PC-9 (cell line): ENCODE measurements around the gene WFIKKN2. TPM values are rescaled to one million over a fixed set of nuclear protein-coding genes. Genes with fewer than 3 reads are reported as not detected.
A peak's percentile ranks its signal among the peaks of the same experiment; 100 is the strongest.

Experiments used
- BruUV-seq: library from RNA; stranded (reverse); fragments of 400-500 nt; replicated peaks from 2 replicates; lab custom pipeline; 2021; lab: Mats Ljungman, UMichigan
- CTCF ChIA-PET: fragments of 300-600 bp; sonication (Branson Sonifier 250); formaldehyde crosslinking; loops from one replicate; lab custom pipeline; 2022; ENCODE audit warnings: antibody characterized with exemption; lab: Charles Lee
- POLR2A ChIA-PET: fragments of 300-600 bp; sonication (Branson Sonifier 250); formaldehyde crosslinking; loops from one replicate; lab custom pipeline; 2022; ENCODE audit warnings: antibody characterized with exemption; ENCODE audit not compliant: unreplicated experiment; lab: Charles Lee
- DNase-seq, 2 experiments: peaks; one replicate each; pipeline versions ENCODE4 v3.0.0 to v3.0.0-alpha.2; 2015 to 2022; ENCODE audit warnings: mixed read lengths in 1 of 2
- H2AFZ ChIP-seq: fragments of 200-600 bp; sonication (generic); 2 replicates; pipeline ENCODE4 v1.8.1; 2017; ENCODE audit warnings: antibody characterized with exemption
- H3F3A ChIP-seq: fragments of 200-600 bp; sonication (generic); 2 replicates; pipeline ENCODE4 v1.8.1; 2017; ENCODE audit warnings: antibody characterized with exemption, mild to moderate bottlenecking, low read depth; ENCODE audit not compliant: insufficient read depth
- H3K27ac ChIP-seq: fragments of 200-600 bp; sonication (generic); 2 replicates; pipeline ENCODE4 v1.6.1; 2016; ENCODE audit warnings: mixed run types
- H3K27me3 ChIP-seq: fragments of 200-600 bp; sonication (generic); 2 replicates; pipeline ENCODE4 v1.6.1; 2016; ENCODE audit warnings: low read depth, mixed run types; ENCODE audit not compliant: insufficient read depth
- H3K36me3 ChIP-seq: fragments of 200-600 bp; sonication (generic); 2 replicates; pipeline ENCODE4 v1.6.1; 2016; ENCODE audit warnings: low read depth, mixed run types
- H3K4me1 ChIP-seq: fragments of 200-600 bp; sonication (generic); replicated peaks from 2 replicates; pipeline ENCODE4 v1.6.1; 2016; ENCODE audit warnings: mixed run types; ENCODE audit not compliant: insufficient read depth
- H3K4me2 ChIP-seq: fragments of 200-600 bp; sonication (generic); 2 replicates; pipeline ENCODE4 v1.6.1; 2017; ENCODE audit warnings: mixed run types
- H3K4me3 ChIP-seq: fragments of 200-600 bp; sonication (generic); 2 replicates; pipeline ENCODE4 v1.6.1; 2016; ENCODE audit warnings: mixed run types
- H3K79me2 ChIP-seq: fragments of 200-600 bp; sonication (generic); 2 replicates; pipeline ENCODE4 v1.6.1; 2017; ENCODE audit warnings: low read depth, mixed run types
- H3K9me2 ChIP-seq: fragments of 200-600 bp; sonication (generic); 2 replicates; pipeline ENCODE4 v1.8.1; 2017; ENCODE audit warnings: mild to moderate bottlenecking; ENCODE audit not compliant: insufficient read depth
- H3K9me3 ChIP-seq: fragments of 200-600 bp; sonication (generic); 2 replicates; pipeline ENCODE4 v1.8.1; 2016; ENCODE audit warnings: low read depth; ENCODE audit not compliant: insufficient read depth
- H4K20me1 ChIP-seq: fragments of 200-600 bp; sonication (generic); 2 replicates; pipeline ENCODE4 v1.8.1; 2017; ENCODE audit not compliant: insufficient read depth
- CTCF ChIP-seq: fragments of 200-600 bp; sonication (generic); conservative IDR thresholded peaks from 2 replicates; pipeline ENCODE4 v1.6.1; 2017; ENCODE audit warnings: mixed run types, antibody characterized with exemption, mild to moderate bottlenecking, moderate library complexity
- EZH2 ChIP-seq: fragments of 200-600 bp; sonication (generic); IDR thresholded peaks from 2 replicates; pipeline ENCODE4 v1.8.0; 2017; ENCODE audit warnings: antibody characterized with exemption, low read depth
- intact Hi-C: fragments of 100-400 bp; cut with micrococcal nuclease; formaldehyde crosslinking; loops from one replicate; pipeline ENCODE4 v1.10.0; 2022; ENCODE audit not compliant: unreplicated experiment
- total RNA-seq: library from RNA; stranded (reverse); gene quantifications from 2 replicates; pipeline ENCODE4 v1.2.3, GENCODE V29; 2021

WFIKKN2 gene
- total RNA-seq, 1 experiment from 2014 or later: not detected

GRCh38 chr17:50844117-50844700 lies 8.8 kb downstream of the WFIKKN2 start:
- CTCF ChIA-PET: interaction anchor here (0.6 to 1.2 kb wide), 4 partner anchors 48 to 105 kb away, joined by 4 to 8 read pairs (median 4); no protein-coding TSS in a partner anchor
- Histone ChIP-seq H3K9me3 (no peaks in the 10 kb centered on the region), H3K9me2 (no peaks in the 10 kb centered on the region), H3K27ac (no peak overlapping the region), H3K27me3 (no peaks in the 10 kb centered on the region), H3F3A (no peaks in the 10 kb centered on the region; the same call in 1 of the 2 replicates), H3K4me1 (peaks cover 18% of the 10 kb centered on the region), H3K4me2 (no peak overlapping the region), H3K79me2 (no peaks in the 10 kb centered on the region), H3K4me3 (no peak overlapping the region), H4K20me1 (no peaks in the 10 kb centered on the region), H2AFZ (no peak overlapping the region), H3K36me3 (no peaks in the 10 kb centered on the region)
- no peak for TF ChIP-seq EZH2
- no peak for TF ChIP-seq CTCF
- DNase-seq: peak in 1 of 2 experiments; percentile 4
- intact Hi-C loops: loop anchor here (5.0 kb wide), 1 partner anchor 147 kb away; no protein-coding TSS in a partner anchor
- BruUV-seq: no TSS peak
- POLR2A ChIA-PET: no interaction called here

GRCh38 chr17:50845240-50846147 lies 10.1 kb downstream of the WFIKKN2 start:
- 0 out of 2 replicates have a peak overlapping the region, but pooled peaks have one; percentile 52 for H2AFZ ChIP-seq
- CTCF ChIA-PET: interaction anchor here (0.6 to 1.2 kb wide), 4 partner anchors 62 to 111 kb away, joined by 4 to 6 read pairs (median 4); no protein-coding TSS in a partner anchor
- H3K4me3 ChIP-seq: no peak overlapping the region
- H3K27me3 ChIP-seq: no peaks in the 10 kb centered on the region
- H3K36me3 ChIP-seq: no peaks in the 10 kb centered on the region
- H4K20me1 ChIP-seq: no peaks in the 10 kb centered on the region
- DNase-seq: peak; percentile 56 to 74
- TF ChIP-seq EZH2 (no peak), CTCF (no peak)
- H3K27ac ChIP-seq: peak overlapping the region; percentile 25
- H3K9me3 ChIP-seq: no peaks in the 10 kb centered on the region
- POLR2A ChIA-PET: interaction anchor here (0.6 kb wide), 2 partner anchors 12 to 24 kb away, joined by 4 to 16 read pairs; no protein-coding TSS in a partner anchor
- intact Hi-C loops: no loop called here
- no peaks in the 10 kb centered on the region for H3K79me2 ChIP-seq
- peaks cover 18% of the 10 kb centered on the region for H3K4me1 ChIP-seq
- BruUV-seq: no TSS peak
- no peaks in the 10 kb centered on the region; the same call in 1 of the 2 replicates for H3F3A ChIP-seq
- H3K4me2 ChIP-seq: peak overlapping the region; percentile 27
- H3K9me2 ChIP-seq: no peaks in the 10 kb centered on the region

- Histone ChIP-seq H3K79me2 (no peaks in the 10 kb centered on the region), H3K27me3 (no peaks in the 10 kb centered on the region), H4K20me1 (no peaks in the 10 kb centered on the region), H3F3A (no peaks in the 10 kb centered on the region; the same call in 1 of the 2 replicates), H3K9me2 (no peaks in the 10 kb centered on the region), H3K4me2 (no peak overlapping the region), H3K4me3 (no peak overlapping the region), H3K36me3 (no peaks in the 10 kb centered on the region), H3K4me1 (peaks cover 29% of the 10 kb centered on the region), H3K9me3 (no peaks in the 10 kb centered on the region), H2AFZ (no peak overlapping the region), H3K27ac (no peak overlapping the region)
- DNase-seq: peak in 1 of 2 experiments; percentile 21
- ChIA-PET POLR2A (no interaction called here), CTCF (no interaction called here)
- intact Hi-C loops: no loop called here
- BruUV-seq: no TSS peak
- no peak for TF ChIP-seq EZH2
- no peak for TF ChIP-seq CTCF
Observed at GRCh38 chr17:50847566-50847965, 12.2 kb downstream of the WFIKKN2 start.
